Measurements from ENCODE around the gene SLC17A9. TPM values are rescaled to one million over a fixed set of nuclear protein-coding genes. Genes with fewer than 3 reads are reported as not detected.

The SLC17A9 gene
- polyA plus RNA-seq, 3 donors = 0.81 to 31.3 (median 0.82) TPM

- Histone ChIP-seq H3K4me1 (ENCODE audit: control insufficient read depth in 1 of 2, insufficient read depth in 2 of 2, low read length in 2 of 2) (no peaks in the 10 kb centered on the region), H4K20me1 (ENCODE audit: insufficient read depth, low read length) (no peaks in the 10 kb centered on the region), H3K27me3 (ENCODE audit: control insufficient read depth in 2 of 2, insufficient read depth in 2 of 2, low read length in 2 of 2) (peaks cover 0 to 25% of the 10 kb centered on the region in 2 donors), H3K36me3 (replicated peaks in 1 of 2; ENCODE audit: control insufficient read depth in 1 of 2, insufficient read depth in 2 of 2, low read length in 2 of 2) (no peaks in the 10 kb centered on the region), H3K79me2 (ENCODE audit: insufficient read depth, low read length) (no peaks in the 10 kb centered on the region), H3K4me3 (replicated peaks in 1 of 3; ENCODE audit: low read depth in 2 of 3, low read length in 3 of 3) (no peak overlapping the region), H3K9ac (ENCODE audit: insufficient read depth, low read length, poor library complexity, severe bottlenecking) (no peak overlapping the region), H3K4me2 (replicated peaks; ENCODE audit: extremely low read depth, low read length, poor library complexity, severe bottlenecking) (no peak overlapping the region), H2AFZ (ENCODE audit: insufficient read depth, low read depth, low read length, poor library complexity, severe bottlenecking) (no peak overlapping the region), H3K9me3 (replicated peaks in 1 of 2; ENCODE audit: control insufficient read depth in 1 of 2, insufficient read depth in 1 of 2, low read length in 2 of 2) (peaks cover 0 to 4% of the 10 kb centered on the region in 2 donors), H3K27ac (ENCODE audit: low read depth in 1 of 2, low read length in 2 of 2) (no peak overlapping the region)
- TF ChIP-seq CTCF (IDR thresholded peaks at IDR 0.05) = no peak
- Mint-ChIP-seq H3K9me3 (peaks cover 0 to 8% (median 2%) of the 10 kb centered on the region in 7 donors), H3K4me3 (no peak overlapping the region), H3K36me3 (no peaks in the 10 kb centered on the region), H3K27me3 (ENCODE audit: low read depth in 3 of 3) (peaks cover 20 to 59% (median 33%) of the 10 kb centered on the region in 3 donors), H3K27ac (peak overlapping the region in 1 of 7 donors; percentile 33), H3K4me1 (peaks cover 5% of the 10 kb centered on the region)
- intact Hi-C loops (cut with micrococcal nuclease) = no loop called here
- DNase-seq = no peak
- WGBS (ENCODE audit: insufficient coverage) = 94% methylated on average over 15 of the region's 19 CpGs
These were observed 42.4 kb downstream of the SLC17A9 start for GRCh38 chr20:62994869-62995281.

DNA sequence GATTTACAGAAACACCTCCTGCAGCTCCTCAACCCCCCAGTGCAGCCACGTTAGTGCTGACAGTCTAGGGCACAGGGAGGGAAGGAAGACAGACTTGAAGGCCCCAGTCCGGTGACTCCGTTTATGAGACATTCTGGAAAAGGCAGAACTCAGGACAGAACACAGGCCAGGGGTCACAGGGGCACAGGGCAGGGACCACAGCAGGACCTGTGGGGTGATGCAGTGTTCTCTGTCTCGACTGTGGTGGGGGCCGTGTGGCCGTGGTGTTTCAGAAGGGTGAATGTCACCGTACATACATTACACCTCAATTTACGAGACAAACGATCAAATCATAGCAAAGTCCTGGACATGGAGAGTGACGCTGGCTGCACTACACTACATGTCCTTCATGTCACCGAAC lies 43.0 kb downstream of the SLC17A9 start:
- Mint-ChIP-seq H3K4me1 (peaks cover 5% of the 10 kb centered on the region), H3K27me3 (ENCODE audit: low read depth in 3 of 3) (peaks cover 23 to 60% (median 37%) of the 10 kb centered on the region in 3 donors), H3K9me3 (peaks cover 0 to 8% (median 2%) of the 10 kb centered on the region in 7 donors), H3K4me3 (peak overlapping the region in 1 of 2 donors; percentile 13), H3K27ac (no peak overlapping the region), H3K36me3 (no peaks in the 10 kb centered on the region)
- no peak overlapping the region for H3K9ac ChIP-seq (ENCODE audit: insufficient read depth, low read length, poor library complexity, severe bottlenecking)
- H3K27me3 ChIP-seq (ENCODE audit: control insufficient read depth in 2 of 2, insufficient read depth in 2 of 2, low read length in 2 of 2) = peaks cover 0 to 28% of the 10 kb centered on the region in 2 donors
- H4K20me1 ChIP-seq (ENCODE audit: insufficient read depth, low read length) = no peaks in the 10 kb centered on the region
- no peaks in the 10 kb centered on the region for H3K79me2 ChIP-seq (ENCODE audit: insufficient read depth, low read length)
- H3K4me1 ChIP-seq (ENCODE audit: control insufficient read depth in 1 of 2, insufficient read depth in 2 of 2, low read length in 2 of 2) = no peaks in the 10 kb centered on the region
- H3K27ac ChIP-seq (ENCODE audit: low read depth in 1 of 2, low read length in 2 of 2) = no peak overlapping the region
- H3K36me3 ChIP-seq (replicated peaks in 1 of 2; ENCODE audit: control insufficient read depth in 1 of 2, insufficient read depth in 2 of 2, low read length in 2 of 2) = no peaks in the 10 kb centered on the region
- no peak overlapping the region for H2AFZ ChIP-seq (ENCODE audit: insufficient read depth, low read depth, low read length, poor library complexity, severe bottlenecking)
- no peak for DNase-seq
- 84% methylated on average over 10 of the region's 11 CpGs for WGBS (ENCODE audit: insufficient coverage)
- no peak overlapping the region for H3K4me3 ChIP-seq (replicated peaks in 1 of 3; ENCODE audit: low read depth in 2 of 3, low read length in 3 of 3)
- intact Hi-C loops (cut with micrococcal nuclease) = no loop called here
- no peak overlapping the region for H3K4me2 ChIP-seq (replicated peaks; ENCODE audit: extremely low read depth, low read length, poor library complexity, severe bottlenecking)
- no peak for TF ChIP-seq CTCF (IDR thresholded peaks at IDR 0.05)
- H3K9me3 ChIP-seq (replicated peaks in 1 of 2; ENCODE audit: control insufficient read depth in 1 of 2, insufficient read depth in 1 of 2, low read length in 2 of 2) = peaks cover 0 to 4% of the 10 kb centered on the region in 2 donors
